HL-60/S4 (cell line): Measurements from ENCODE around the gene CXCR5.

ENCODE experiments used
- in situ Hi-C: fragments of 300-500 bp; cut with MboI; formaldehyde crosslinking; loops from 2 replicates; pipeline ENCODE4 v1.14.3; 2022; ENCODE audit warnings: low sequenced_read_pairs

The CXCR5 gene

GRCh38 chr11:118923721-118924587, 40.3 kb downstream of the CXCR5 start:
- in situ Hi-C loops = no loop called here

- in situ Hi-C loops = no loop called here
Observed at GRCh38 chr11:118924591-118925585, 41.2 kb downstream of the CXCR5 start.

- in situ Hi-C loops = no loop called here
Observed at GRCh38 chr11:118927554-118928100, 43.9 kb downstream of the CXCR5 start.

GRCh38 chr11:118928101-118928869, 44.6 kb downstream of the CXCR5 start:
- in situ Hi-C loops = no loop called here

- in situ Hi-C loops = no loop called here
Observed at GRCh38 chr11:118928870-118929500, 45.3 kb downstream of the CXCR5 start.

- in situ Hi-C loops = no loop called here
Observed at GRCh38 chr11:118929501-118930093, 45.9 kb downstream of the CXCR5 start.

GRCh38 chr11:118930094-118930712, 46.5 kb downstream of the CXCR5 start:
- in situ Hi-C loops = no loop called here

- in situ Hi-C loops = no loop called here
Observed at GRCh38 chr11:118931571-118931970, 47.9 kb downstream of the CXCR5 start.

GRCh38 chr11:118933486-118933885, 49.8 kb downstream of the CXCR5 start:
- in situ Hi-C loops = no loop called here

GRCh38 chr11:118935376-118935775, 51.7 kb downstream of the CXCR5 start:
- in situ Hi-C loops = no loop called here

- in situ Hi-C loops = no loop called here
Observed at GRCh38 chr11:118938491-118939403, 55.1 kb downstream of the CXCR5 start.

- in situ Hi-C loops = no loop called here
Observed at GRCh38 chr11:118939404-118939915, 55.8 kb downstream of the CXCR5 start.

- in situ Hi-C loops = no loop called here
Observed at GRCh38 chr11:118939953-118940598, 56.4 kb downstream of the CXCR5 start.

- in situ Hi-C loops = no loop called here
Observed at GRCh38 chr11:118947091-118947490, 63.4 kb downstream of the CXCR5 start.
